T-helper 1 cell treated with Interleukin-12 subunit alpha and Interleukin-12 subunit beta and Interleukin-4 antibody, amounts not matched to agents 30 ng/mL and 1 ng/mL, for 36 hours (primary cell): ENCODE results near the gene TRAF5. TPM values are rescaled to one million over a fixed set of nuclear protein-coding genes. Genes with fewer than 3 reads are reported as not detected.

ENCODE experiments used
- intact Hi-C: fragments of 100-400 bp; cut with micrococcal nuclease; formaldehyde crosslinking; loops from one replicate; pipeline ENCODE4 v1.15.1; 2024
- total RNA-seq: library from RNA; stranded (reverse); gene quantifications from 2 replicates; pipeline ENCODE4 v1.2.3, GENCODE V29; 2022

The TRAF5 gene, protein sequence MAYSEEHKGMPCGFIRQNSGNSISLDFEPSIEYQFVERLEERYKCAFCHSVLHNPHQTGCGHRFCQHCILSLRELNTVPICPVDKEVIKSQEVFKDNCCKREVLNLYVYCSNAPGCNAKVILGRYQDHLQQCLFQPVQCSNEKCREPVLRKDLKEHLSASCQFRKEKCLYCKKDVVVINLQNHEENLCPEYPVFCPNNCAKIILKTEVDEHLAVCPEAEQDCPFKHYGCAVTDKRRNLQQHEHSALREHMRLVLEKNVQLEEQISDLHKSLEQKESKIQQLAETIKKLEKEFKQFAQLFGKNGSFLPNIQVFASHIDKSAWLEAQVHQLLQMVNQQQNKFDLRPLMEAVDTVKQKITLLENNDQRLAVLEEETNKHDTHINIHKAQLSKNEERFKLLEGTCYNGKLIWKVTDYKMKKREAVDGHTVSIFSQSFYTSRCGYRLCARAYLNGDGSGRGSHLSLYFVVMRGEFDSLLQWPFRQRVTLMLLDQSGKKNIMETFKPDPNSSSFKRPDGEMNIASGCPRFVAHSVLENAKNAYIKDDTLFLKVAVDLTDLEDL
- total RNA-seq, result 52.6 and 58.8 TPM in 2 replicates

DNA sequence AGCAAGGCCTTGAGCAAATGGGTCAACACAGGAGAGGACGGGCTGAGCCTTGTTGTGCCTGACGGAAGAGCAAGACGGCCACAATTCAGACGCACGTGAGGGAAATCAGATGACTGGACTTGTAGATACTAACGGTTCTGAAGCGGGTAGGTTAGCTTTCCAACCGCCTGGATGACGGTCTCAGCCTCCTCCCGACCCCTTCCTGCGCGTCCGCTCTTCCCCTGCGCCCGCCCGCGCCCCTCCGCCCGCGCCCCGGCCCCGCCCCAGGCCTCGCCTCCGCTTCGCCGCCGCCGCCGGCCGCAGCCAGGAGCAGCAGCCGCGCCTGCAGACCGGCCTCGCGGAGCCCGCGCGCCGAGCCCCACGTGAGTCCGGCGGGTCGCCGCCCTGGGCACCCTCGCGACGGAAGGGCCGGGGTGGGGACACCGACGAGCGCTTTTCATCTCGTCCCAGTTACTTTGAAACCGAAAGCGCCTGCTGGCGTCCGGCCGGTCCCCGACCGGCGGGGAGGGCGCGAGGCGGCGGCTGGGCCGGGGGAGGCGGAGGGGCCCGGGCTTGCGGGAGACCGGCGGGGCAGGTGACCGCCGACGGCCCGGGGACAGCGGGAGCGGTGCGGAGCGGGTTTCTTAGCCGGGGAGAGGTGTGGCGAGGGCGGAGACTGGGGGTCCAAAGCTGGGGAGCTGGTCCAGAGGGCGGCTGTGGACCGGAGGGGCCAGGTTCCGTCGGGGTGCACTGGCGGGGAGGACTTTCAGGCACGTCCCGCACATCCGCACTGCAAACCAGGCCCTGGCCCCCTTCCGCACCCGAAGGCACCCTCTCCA, at the start of gene TRAF5:
Gene TRAF5, plus strand, starts transcription at position 306 of the 818 bp plus-strand sequence. CDS start 26,407 bp downstream, outside the sequence.
- intact Hi-C loops, result loop anchor here (1.0 to 10.0 kb wide), 6 partner anchors 9 to 708 kb away; partner anchors contain the start of genes DTL and INTS7

DNA sequence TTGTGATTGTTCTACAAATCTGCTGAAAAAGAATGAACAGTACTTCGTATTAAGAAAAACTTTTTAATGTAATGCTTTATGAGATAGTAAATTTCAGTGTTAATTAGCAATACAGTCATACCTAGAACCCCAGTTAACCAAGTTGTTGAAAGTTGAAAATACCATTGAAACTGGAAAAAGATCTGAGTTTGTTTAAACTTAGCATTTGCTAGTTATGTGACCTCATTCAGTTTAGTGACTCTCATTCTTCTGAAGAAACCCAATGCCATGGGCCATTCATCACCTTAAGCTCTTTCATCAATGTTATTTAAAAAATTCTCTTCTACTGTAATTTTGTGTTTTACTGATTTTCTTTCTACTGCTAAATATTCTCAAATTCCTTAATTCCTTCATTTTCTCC, 47.3 kb upstream of the TRAF5 start:
- intact Hi-C loops, result no loop called here

DNA sequence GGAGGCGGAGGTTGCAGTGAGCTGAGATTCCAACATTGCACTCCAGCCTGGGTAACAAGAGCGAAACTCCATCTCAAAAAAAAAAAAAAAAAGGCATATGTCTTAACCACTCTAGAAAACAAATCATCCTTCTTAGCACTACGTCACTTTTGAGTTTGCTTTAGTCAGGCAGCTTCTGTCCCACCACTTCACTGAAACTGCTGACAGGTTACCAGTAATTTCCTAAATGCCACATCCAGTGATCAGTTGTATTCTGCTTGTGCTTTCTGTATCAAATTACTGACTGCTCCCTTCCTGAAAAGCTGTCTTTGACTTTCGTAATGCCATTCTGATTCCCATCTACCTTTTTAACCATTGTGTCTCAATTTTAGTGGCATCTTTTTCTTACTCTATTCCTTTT, 45.7 kb upstream of the TRAF5 start:
- intact Hi-C loops, result no loop called here

DNA sequence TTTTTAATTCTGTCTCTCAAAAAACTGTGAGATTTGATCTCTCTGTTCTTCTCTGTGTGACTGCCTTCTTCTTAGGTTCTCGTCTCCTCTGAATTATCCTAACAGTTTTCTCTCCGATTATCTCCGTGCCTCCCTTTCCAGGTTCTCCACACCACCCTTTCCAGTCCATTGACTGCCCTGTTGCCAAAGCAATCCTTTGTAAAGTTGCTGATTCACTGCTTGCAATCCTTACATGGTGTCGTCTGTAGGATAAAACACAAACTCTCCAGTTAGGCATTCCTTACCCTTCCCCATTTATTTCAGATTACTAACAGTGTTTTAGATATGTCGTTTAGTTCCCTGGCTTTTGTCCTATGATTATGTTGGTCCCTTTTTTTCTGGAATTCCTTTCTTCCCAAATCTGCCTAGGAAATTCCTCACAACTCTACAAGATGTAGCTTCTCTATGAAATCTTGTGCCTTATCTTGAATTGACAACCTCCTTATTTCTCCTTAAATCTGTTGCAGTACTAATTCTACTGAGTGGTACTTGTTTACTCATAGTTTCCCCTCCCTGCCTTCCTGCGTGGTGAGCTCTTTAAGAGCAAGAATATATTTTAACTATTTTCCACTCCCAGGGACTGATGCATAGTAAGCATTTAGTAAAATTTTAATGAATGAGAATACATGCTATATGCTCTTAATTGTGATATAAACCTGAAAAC, 45.2 kb upstream of the TRAF5 start:
- intact Hi-C loops, result no loop called here

DNA sequence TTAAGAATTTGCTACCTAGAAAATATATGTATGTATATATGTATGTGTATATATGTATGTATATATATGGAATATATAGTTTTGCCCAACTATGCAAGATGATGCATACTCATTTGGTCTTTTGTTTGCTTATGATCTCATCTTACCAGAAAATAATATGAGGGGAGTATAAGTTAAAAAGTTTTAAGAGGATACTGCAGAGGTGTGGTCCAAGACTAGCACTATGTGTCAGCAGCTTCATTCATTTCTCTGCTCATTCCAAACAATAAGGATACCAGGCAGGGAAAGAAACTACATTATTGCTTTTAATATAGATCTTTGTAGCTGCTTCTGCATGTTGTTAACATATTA, 44.6 kb upstream of the TRAF5 start:
- intact Hi-C loops, result no loop called here

DNA sequence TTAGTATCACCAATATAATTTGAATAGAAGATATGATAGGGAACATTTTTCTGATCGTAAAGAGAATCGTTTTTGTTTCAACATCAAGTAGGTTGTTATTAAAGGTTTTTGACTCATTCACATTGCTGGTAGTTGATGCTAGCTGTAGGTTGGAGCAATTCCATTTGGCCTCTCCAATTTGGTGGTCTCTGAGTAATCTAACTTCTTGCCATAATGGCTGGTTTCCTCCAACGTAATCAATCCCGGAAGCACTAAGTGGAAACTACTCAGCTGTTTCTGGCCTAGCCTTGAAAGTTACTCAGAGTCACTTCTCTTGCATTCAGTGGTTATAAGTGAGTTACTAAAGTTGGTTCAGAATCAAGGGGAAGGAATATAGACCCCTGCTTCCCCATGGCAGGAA, 41.4 kb upstream of the TRAF5 start:
- intact Hi-C loops, result no loop called here

DNA sequence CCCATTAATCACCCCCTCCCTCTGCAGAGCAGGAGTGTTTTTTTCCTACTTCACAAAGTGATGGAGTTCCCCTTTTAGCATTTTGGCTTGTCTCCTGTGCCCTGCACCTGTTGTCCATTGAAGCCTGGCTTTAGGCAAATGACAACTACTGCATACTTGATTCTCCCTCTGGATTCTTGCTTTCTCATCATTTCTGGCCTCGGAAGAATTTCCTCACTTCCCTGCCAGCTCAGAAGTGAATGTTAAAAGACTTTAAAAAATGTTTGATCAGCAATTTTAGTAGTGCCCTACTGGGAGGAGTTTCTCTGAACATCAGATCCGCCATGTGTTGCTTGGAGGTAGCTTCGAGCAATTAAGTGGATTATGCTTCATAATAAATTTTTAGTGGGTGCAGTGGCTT, 39.4 kb upstream of the TRAF5 start:
- intact Hi-C loops, result no loop called here

DNA sequence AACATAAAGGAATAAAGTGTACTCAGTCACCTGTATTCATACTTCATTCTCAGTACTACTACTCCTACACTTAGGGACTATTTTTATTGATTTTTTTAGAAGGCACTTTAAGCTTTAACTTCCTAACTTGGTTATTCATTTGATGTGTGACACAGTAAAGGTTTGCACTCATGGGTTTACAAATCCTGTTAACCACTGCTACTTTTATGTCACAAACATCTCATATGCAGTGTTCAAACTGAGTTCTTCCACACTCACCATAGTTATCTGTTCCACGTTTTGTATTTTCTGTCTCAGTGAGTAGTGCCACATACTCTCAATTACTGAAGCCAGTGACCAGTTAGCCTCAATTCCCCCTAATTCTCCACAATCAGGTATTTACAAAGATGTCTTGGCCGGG, 34.2 kb upstream of the TRAF5 start:
- intact Hi-C loops, result no loop called here

DNA sequence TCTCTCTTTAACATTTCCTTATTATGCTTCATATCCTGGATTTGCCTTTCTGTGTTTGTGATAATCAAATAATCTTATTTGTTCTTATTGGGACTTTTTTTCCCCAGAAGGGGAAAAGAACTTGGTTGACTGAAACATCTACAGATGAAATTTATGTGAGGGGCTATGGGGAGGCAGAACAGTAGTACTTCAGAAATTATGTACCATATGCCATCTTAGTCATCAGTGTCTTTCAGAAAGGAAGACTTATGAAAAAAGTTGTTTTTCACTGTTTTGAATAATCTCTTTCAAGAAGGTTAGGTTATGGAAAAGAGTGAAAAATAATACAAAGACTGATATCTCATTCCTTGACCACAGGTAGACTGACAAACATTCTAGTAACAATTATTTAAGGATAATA, 30.2 kb upstream of the TRAF5 start:
- intact Hi-C loops, result no loop called here

DNA sequence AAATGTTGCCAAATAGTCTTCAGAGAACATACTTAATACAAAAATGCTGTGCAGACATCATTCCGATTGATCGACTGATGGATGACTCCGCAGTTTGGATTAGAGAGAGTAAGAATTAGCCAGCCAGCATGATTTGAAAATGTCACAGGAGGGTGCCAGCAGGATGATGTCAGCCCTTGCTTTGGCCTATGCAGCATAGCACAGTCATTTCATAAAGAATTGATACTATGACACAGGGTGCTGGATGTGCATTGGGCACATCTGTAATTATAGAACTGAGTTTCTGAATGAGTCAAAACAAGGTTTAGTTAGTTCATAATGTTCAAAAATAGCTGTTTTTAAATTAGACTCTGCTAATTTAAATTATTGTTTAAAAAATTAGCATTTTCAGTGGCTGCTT, 21.6 kb upstream of the TRAF5 start:
- intact Hi-C loops, result no loop called here

DNA sequence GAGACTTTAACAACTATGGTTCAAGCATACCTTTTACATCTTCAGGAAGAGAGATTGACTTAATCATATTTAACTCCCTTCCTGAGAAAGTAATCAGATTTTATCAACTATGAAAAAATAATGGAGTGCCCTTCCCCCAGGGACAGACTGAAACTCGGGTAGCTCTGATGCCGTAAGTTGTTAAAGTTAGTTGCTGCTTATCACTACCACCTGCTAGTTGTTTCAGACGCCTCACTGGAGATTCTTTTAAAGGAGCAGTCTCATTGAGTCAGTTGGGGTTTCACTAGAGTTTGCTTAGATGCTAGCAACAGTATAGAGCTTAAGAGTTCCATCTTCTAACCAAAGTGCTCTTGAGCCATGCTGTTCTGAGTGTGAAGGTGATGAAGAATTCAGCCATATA, 17.0 kb upstream of the TRAF5 start:
- intact Hi-C loops, result no loop called here

DNA sequence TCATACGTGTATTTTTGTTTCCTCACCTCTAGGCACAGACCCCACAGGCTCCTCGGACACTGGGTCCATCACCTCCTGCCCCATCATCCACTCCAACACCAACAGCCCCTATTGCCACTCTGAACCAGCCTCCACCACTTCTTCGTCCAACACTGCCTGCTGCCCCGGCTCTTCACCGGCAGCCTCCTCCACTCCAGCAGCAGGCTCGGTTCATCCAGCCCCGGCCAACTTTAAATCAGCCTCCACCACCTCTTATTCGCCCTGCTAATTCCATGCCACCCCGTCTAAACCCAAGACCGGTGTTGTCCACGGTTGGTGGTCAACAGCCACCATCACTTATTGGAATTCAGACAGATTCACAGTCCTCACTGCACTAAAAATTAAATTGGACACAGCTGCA, 13.2 kb upstream of the TRAF5 start:
- intact Hi-C loops, result no loop called here

DNA sequence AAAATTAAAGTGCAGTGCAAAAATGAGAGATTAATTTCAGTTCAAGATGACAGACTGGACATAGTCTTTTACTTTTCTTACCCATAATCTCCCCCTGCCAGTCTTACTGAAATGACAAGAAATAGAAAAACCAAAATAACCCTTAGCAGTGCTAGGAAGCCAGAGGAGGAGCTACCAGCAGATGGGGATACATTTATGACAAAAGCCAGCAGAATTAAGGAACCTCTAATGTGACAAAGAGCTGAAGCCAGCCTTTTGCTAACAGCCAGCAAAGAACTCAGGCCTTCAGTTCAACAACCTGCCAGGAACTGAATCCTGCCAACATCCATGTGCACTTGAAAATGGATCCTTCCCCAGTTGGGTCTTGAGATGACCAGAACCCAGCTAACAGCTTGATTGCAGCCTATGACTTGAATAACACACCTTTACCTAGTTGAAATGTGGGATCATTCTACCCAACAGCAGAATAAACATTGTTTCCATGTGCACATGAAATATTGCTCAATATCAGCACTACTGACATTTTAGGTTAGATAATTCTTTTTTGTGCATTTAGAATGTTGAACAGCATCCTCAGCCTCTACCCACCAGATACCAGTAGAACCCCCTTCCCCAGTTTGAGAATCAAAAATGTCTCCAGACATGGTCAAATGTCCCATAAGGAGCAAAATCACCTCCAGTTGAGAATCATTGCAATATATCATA, 7.9 kb upstream of the TRAF5 start:
- intact Hi-C loops, result no loop called here

DNA sequence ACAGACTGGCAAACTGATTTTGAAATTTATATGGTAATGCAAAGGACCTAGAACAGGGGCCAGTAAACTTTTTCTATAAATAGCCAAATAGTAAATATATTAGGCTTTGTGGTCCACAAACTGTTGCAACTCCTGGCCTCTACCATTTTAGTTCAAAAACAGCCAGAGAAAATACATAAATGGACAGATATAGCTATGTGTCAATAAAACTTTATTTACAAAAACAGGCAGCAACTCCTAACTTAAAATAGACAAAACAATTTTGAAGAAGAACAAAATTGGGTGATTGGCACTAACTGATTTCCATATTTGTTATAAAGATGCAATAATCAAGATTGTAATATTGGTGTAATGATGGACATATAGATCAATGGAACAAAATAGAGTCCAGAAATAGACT, 6.7 kb upstream of the TRAF5 start:
- intact Hi-C loops, result loop anchor here (5.0 to 10.0 kb wide), 2 partner anchors 715 to 837 kb away; partner anchors contain the start of genes DTL and INTS7

DNA sequence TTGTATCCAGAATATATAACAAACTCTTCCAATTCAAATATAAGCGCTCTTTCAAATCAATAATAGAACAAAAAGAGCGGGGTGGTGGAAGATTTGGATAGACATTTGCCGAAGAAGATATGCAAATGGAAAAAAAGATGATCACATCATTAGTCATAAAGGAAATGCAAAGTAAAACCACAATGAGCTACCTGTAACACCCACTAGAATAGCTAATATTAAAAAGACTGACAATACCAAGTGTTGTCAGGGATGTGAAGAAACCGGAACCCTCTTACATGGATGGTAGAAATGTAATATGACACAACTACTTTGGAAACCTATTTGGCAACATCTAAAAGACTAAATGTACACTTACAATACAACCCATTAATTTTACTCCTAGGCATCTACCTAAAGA, 5.7 kb upstream of the TRAF5 start:
- intact Hi-C loops, result loop anchor here (5.0 to 10.0 kb wide), 2 partner anchors 714 to 836 kb away; partner anchors contain the start of genes DTL and INTS7

DNA sequence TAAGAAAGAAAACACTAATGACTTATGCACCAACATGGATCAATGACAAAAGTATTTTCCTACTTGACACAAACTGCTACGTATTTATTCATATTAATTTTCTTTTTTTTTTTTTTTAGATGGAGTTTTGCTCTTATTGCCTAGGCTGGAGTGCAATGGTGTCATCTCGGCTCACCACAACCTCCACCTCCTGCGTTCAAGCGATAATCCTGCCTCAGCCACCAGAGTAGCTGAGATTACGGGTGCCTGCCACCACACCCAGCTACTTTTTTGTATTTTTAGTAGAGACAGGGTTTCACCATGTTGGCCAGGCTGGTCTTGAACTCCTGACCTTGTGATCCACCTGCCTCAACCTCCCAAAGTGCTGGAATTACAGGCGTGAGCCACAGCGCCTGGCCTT, 5.0 kb upstream of the TRAF5 start:
- intact Hi-C loops, result loop anchor here (2.0 to 10.0 kb wide), 3 partner anchors 15 to 836 kb away; partner anchors contain the start of genes DTL and INTS7

DNA sequence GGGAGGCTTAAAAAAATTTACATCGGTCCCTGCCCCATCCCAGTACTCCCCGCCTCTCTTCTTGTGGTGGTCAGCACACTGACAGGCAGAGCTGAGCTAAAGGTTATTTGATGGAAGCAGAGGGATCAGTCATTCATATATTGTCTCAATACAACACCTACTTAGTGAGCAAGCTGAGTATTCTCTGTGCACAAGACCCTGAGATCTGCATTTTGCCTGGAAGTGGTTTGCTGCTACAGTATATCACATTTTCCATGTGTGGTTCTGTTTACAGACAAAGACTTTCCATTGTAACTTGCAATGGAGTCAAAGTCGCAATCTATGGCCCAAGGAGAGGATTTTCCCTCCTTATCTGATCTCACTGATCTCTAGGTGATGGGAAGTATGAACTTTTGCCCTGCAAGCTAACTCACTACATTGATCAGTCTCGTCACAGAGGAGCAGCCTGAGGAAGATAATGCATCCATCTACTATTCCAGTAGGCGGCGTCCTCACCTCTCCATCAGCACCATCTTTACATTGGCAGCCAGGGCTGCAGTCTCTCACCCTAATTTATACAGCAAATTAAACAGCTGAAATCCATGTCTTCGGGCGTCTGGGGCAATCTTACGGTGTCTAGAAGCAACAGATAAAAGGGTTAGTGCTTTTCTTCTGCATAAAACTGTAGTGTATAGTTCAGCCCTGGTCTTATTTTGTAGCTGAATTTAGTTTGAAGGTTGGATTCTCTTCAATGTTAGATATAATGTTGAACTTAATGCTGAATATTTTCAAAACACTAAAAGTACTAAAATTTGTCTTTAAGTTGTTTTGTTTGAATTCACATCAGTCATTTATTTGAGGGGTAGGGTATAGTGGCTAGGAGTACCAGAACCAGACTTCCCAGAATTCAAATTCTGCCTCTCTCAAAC, 3.2 kb upstream of the TRAF5 start:
- intact Hi-C loops, result loop anchor here (1.0 to 10.0 kb wide), 10 partner anchors 13 to 834 kb away; partner anchors contain the start of genes DTL, INTS7 and RCOR3

DNA sequence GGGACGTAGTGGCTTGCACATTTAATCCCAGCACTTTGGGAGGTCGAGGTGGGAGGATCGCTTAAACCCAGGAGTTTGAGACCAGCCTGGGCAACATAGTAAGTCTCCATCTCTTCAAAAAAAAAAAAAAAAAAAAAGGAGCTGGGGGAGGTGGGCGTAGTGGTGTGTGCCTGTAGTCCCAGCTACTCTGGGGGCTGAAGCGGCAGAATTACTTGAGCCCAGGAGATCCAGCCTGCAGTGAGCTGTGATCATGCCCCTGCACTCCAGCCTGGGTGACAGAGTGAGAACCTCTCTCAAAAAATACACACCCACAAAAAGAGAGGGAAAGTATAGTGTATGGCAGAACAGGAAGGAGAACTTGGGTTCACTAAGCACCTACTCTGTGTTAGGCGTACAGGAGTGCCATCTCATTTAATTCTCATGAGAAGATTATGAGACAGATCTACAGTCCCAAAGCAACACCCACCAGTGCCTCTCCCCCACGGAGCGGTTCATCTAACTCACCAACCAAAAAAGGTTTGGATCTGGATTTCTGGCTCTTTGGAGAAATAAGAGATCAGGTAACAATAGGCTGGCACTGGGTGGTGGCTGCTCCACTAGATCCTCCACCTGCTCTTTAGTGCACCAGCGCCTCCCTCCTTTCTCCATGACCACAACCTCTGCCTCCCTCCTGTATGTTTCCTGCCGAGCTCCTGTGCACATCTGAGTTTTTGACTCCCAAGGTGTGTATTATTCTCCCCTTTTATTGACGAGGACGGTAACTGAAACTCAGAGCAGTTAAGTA, 1.4 kb upstream of the TRAF5 start:
- intact Hi-C loops, result loop anchor here (5.0 to 10.0 kb wide), 2 partner anchors 710 to 832 kb away; partner anchors contain the start of genes DTL and INTS7

DNA sequence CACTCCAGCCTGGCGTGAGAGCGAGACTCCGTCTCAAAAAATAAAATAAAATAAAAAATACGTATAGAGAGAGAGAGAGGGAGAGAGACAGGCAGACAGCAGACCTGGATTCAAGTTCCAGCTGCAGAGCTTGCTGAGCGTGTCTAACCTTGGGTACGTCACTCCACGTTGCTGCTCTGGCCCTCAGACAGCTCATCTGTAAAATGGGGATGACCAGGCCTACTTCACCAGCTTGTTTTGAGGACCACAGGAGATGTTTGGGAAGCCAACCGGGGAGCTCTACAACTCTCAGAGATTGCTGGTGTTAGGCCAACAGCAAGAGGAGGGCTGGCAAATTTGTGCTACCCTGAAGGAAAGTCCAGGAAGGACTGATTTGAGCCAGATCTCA, 499 bp upstream of the TRAF5 start:
- intact Hi-C loops, result loop anchor here (10.0 kb wide), 1 partner anchor 709 kb away; the partner anchor contains the start of genes DTL and INTS7
